Spleen (tissue), 7 donors: ENCODE measurements around the gene NPPB.

ENCODE experiments used
- CTCF ChIP-seq, 11 experiments: fragments of 200-600 bp in 7 of 11; fragments of 450-650 bp in 4 of 11; sonication (generic) in 4 of 11; IDR thresholded peaks in 8 of 11; conservative IDR thresholded peaks in 3 of 11; 1 replicate in 7 of 11; 2 replicates in 4 of 11; pipeline versions ENCODE4 v1.4.0 to v1.8.0; 2016 to 2021; ENCODE audit warnings: antibody characterized with exemption in 11 of 11, inconsistent platforms in 4 of 11, mild to moderate bottlenecking in 1 of 11
- POLR2A ChIP-seq, 3 donors: fragments of 450-650 bp; IDR thresholded peaks; one replicate each; pipeline ENCODE4 v1.5.1; 2017; ENCODE audit warnings: antibody characterized with exemption in 3 of 3, mild to moderate bottlenecking in 1 of 3
- donor health status: DM: no; HTN: no; CAD: no; lungs with moderate emphysema.
- donor health status: DM: no; HTN: no; CAD: no.
- donor health status: DM: no; HTN: no; CAD: no.

GRCh38 chr1:11874624-11875023 lies 15.9 kb upstream of the NPPB start:
- TF ChIP-seq CTCF (IDR thresholded peaks at IDR 0.05 in 8 of 11, conservative IDR thresholded peaks at IDR 0.05 in 3 of 11) (no peak), POLR2A (IDR thresholded peaks at IDR 0.05) (no peak)
